Effector memory CD4-positive, alpha-beta T cell (primary cell): ENCODE measurements around the gene NT5DC1.

Source experiments
- DNase-seq, 3 donors: peaks; one replicate each; pipeline ENCODE4 v3.0.0-alpha.2; 2020
- H3K27ac ChIP-seq: 2 replicates; pipeline ENCODE4 v1.7.0; 2013; ENCODE audit warnings: mild to moderate bottlenecking, low read length, moderate library complexity; ENCODE audit not compliant: insufficient read depth, poor library complexity, severe bottlenecking
- H3K27me3 ChIP-seq: replicated peaks from 2 replicates; pipeline ENCODE4 v1.7.0; 2013; ENCODE audit warnings: mild to moderate bottlenecking, low read length; ENCODE audit not compliant: insufficient read depth, control insufficient read depth, poor library complexity, severe bottlenecking
- H3K36me3 ChIP-seq: 2 replicates; pipeline ENCODE4 v1.7.0; 2013; ENCODE audit warnings: mild to moderate bottlenecking, low read length, moderate library complexity; ENCODE audit not compliant: control insufficient read depth, insufficient read depth
- H3K4me1 ChIP-seq: 2 replicates; pipeline ENCODE4 v1.7.0; 2013; ENCODE audit warnings: low read length, mild to moderate bottlenecking; ENCODE audit not compliant: control insufficient read depth, insufficient read depth, poor library complexity, severe bottlenecking
- H3K4me3 ChIP-seq: 2 replicates; pipeline ENCODE4 v1.7.0; 2013; ENCODE audit warnings: low read length, low read depth, mild to moderate bottlenecking; ENCODE audit not compliant: insufficient read depth, poor library complexity, severe bottlenecking
- H3K9me3 ChIP-seq: 2 replicates; pipeline ENCODE4 v1.7.0; 2013; ENCODE audit warnings: mild to moderate bottlenecking, low read length, moderate library complexity; ENCODE audit not compliant: control insufficient read depth

NT5DC1 gene

DNA sequence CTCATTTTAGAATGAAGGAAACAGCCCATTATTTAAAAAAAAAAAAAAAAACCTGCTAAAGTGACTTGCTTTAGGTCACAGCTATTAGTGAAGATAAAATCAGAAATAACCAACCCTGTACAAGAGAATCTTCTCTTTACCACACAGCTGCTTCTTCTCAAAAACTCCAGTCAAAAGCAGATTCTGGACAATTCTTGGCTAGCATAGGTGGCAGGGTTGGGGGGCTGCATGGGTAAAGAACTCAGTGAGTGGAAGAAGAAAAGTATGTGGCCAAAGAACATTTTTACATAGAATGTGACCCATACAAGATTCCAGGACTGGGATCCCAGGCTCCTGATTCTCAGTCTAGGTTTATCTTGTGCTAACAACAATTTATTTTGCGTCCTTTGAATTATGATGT lies 30.6 kb upstream of the NT5DC1 start:
- no peaks in the 10 kb centered on the region for H3K9me3 ChIP-seq
- H3K36me3 ChIP-seq = no peaks in the 10 kb centered on the region
- no peak for DNase-seq
- no peak overlapping the region for H3K4me3 ChIP-seq
- H3K27ac ChIP-seq = no peak overlapping the region
- no peaks in the 10 kb centered on the region for H3K4me1 ChIP-seq
- no peaks in the 10 kb centered on the region for H3K27me3 ChIP-seq

DNA sequence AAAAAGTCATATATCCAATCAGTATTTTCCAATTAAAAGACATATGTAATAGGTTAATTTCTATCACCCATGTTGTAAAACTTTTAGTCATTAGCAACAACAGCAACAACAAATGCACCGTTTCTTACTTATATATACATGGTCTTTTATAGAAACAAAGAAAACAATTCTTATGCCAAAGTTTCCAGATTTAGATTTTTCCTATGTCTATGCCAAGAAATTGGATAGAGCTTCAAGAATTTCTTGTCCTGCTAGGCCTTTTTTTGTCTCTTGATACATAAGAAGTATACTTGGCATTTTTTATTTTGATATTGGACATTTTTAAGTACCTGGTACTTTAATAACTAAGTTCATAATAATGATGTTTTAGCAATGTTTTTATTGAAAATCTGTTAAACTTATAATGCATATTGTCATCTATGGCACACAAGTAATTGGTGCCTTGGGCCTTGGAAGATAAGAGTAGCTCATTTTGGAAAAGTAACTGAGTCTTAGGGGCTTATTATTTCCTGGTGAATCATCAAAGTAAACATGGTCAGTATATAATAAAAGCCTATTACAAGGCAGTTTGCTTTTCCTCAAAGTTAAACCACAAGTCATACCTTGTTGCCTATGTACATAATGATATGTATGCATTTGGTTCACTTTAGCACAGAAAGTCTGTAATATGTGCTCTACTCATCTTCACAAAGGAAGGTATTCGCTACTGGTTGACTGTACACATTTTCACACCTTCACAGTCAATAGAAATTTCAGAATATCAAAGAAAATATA lies 29.9 kb upstream of the NT5DC1 start:
- H3K4me1 ChIP-seq = no peaks in the 10 kb centered on the region
- no peaks in the 10 kb centered on the region for H3K9me3 ChIP-seq
- no peaks in the 10 kb centered on the region for H3K27me3 ChIP-seq
- no peak overlapping the region for H3K4me3 ChIP-seq
- DNase-seq = no peak
- H3K36me3 ChIP-seq = no peaks in the 10 kb centered on the region
- no peak overlapping the region for H3K27ac ChIP-seq

DNA sequence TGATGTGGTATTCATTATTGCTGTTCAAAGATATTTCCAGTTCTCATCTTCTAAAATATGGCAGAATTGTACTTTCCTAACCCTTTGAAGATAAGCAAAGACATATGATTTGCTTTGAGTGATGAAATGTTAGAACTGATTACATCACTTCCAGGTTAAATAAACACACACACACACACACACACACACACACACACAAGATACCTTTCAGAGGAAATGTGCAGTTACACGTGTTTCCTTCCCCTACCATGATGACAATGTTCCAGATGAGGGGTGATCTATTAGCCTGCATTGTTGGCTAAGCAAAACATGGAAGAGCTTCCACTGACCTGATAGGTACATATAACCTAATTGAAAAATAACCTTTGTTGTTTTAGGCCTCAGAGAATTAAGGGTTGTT lies 28.3 kb upstream of the NT5DC1 start:
- DNase-seq = no peak
- H3K9me3 ChIP-seq = no peaks in the 10 kb centered on the region
- no peak overlapping the region for H3K4me3 ChIP-seq
- no peaks in the 10 kb centered on the region for H3K36me3 ChIP-seq
- H3K4me1 ChIP-seq = no peaks in the 10 kb centered on the region
- H3K27me3 ChIP-seq = no peaks in the 10 kb centered on the region
- no peak overlapping the region for H3K27ac ChIP-seq

DNA sequence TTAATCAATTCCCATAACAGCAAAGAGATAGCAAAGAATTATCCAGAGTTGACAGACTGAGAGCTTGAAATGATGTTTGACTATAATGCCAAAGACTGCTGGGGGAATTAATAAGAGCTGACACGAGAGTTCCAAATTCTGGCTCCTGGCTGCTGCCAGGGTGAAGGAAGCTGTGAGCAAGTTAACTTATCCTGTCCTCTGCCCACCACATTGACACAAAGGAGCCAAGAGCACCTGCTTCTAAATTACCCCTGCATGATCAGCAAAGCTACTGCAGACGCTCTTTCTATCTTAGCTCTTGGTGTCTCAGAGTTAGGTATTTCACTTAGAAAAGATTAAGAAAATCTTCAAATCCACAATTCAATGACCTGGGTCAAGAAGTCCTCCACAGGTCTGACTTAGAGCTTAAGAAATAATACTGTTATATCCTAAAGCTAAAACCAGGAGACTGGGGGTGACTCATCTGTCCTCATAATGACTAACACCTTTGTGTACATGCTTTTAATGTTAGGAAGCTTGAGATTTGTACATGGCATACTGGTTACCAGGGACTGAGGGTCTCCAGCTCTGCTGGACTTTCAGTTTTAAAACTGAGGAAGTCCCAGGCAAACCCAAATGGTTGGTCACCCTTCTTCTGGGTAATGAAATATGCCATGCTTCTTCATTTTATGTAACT lies 26.8 kb upstream of the NT5DC1 start:
- no peaks in the 10 kb centered on the region for H3K27me3 ChIP-seq
- no peak overlapping the region for H3K27ac ChIP-seq
- H3K9me3 ChIP-seq = no peaks in the 10 kb centered on the region
- no peak overlapping the region for H3K4me3 ChIP-seq
- DNase-seq = no peak
- H3K36me3 ChIP-seq = no peaks in the 10 kb centered on the region
- no peaks in the 10 kb centered on the region for H3K4me1 ChIP-seq

DNA sequence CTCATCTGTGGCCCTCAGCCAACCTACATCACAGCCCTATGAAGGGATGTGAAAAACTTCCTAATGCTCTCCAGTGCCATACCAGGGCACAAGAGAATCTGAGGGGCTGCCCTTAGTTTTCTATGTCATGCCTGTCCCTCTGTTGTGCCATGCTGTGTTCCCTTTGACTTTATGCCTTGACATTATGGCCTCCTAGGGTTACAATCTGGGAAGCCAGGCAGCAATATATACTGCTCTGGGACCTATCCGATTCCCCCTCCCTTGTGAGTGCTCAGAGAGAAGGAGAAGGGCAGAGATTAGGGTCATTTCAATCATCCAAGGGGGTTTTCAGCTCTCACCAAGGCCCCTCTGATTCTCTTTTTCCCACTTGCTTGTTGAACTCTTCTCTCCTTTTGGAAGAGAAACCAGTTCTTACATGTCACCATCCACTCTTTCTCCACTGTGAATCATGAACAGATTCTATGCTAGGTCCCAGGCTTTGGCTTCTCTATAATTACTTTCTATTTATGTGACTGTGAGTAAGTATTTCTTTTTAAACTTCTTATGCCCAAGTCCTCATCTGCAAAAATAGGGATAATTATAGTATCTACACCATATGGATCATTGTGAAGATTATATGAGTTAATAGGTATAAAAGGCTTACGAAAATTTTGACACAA lies 25.8 kb upstream of the NT5DC1 start:
- no peaks in the 10 kb centered on the region for H3K36me3 ChIP-seq
- DNase-seq = no peak
- no peak overlapping the region for H3K27ac ChIP-seq
- H3K4me1 ChIP-seq = no peaks in the 10 kb centered on the region
- no peaks in the 10 kb centered on the region for H3K9me3 ChIP-seq
- H3K4me3 ChIP-seq = no peak overlapping the region
- no peaks in the 10 kb centered on the region for H3K27me3 ChIP-seq

DNA sequence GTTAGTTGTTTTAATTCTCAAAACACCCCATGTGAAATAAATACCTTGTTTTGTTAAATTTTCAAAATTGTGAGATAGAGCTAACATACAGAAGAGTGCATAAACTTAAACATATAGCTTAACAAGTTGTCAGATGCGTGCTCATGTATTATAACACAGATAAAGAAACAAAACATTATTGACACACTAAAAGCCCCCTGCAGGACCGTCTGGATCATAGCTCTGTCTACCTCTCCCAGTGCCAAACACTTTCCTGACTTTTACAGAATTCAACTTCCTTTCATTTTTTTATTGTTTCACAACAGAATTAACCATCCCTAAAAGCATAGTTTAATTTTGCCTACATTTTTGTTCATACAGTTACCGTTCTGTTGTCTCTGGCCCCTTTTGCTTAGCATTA lies 22.1 kb upstream of the NT5DC1 start:
- H3K36me3 ChIP-seq = no peaks in the 10 kb centered on the region
- no peaks in the 10 kb centered on the region for H3K4me1 ChIP-seq
- DNase-seq = no peak
- H3K27me3 ChIP-seq = no peaks in the 10 kb centered on the region
- H3K9me3 ChIP-seq = no peaks in the 10 kb centered on the region
- H3K4me3 ChIP-seq = no peak overlapping the region
- H3K27ac ChIP-seq = no peak overlapping the region

DNA sequence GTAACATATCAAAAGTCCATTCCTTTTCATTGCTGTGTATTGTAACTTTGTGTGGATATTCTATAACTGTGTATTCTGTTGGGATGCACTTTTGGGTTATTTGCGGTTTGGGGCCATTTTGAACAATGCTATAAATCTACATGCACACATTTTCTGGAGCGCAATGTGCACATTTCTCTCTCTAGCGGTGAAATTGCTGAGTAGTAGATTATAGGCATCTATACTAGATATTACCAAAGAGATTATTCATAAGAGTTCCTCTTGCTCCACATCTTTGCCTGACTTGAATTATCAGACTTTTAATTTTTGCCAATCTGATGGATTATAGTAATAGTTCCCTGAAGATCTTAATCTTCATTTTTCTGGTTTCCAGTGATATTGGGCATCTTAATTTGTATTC lies 21.7 kb upstream of the NT5DC1 start:
- no peak for DNase-seq
- Histone ChIP-seq H3K36me3 (no peaks in the 10 kb centered on the region), H3K4me3 (no peak overlapping the region), H3K27me3 (no peaks in the 10 kb centered on the region), H3K9me3 (no peaks in the 10 kb centered on the region), H3K4me1 (no peaks in the 10 kb centered on the region), H3K27ac (no peak overlapping the region)

DNA sequence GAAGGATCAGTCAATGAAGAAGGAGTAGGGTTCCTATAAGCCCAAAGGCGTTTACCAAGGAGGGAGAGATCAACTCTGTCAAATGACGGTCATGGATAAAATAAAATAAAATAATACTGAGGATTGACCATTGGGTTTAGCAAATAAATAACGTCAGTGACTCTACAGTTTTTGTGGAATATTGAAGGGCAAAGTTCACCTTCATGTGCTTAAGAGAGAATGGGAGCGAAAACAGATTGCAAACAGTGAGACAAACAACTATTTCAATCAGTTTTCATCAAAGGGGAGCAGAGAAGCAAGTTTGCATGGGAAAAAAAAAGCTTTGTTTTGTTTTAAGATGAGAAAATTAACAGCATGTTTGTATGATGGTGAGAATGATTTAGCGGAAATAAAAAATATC lies 17.6 kb upstream of the NT5DC1 start:
- no peak overlapping the region for H3K27ac ChIP-seq
- no peaks in the 10 kb centered on the region for H3K36me3 ChIP-seq
- DNase-seq = no peak
- H3K9me3 ChIP-seq = no peaks in the 10 kb centered on the region
- no peaks in the 10 kb centered on the region for H3K4me1 ChIP-seq
- no peak overlapping the region for H3K4me3 ChIP-seq
- H3K27me3 ChIP-seq = no peaks in the 10 kb centered on the region

DNA sequence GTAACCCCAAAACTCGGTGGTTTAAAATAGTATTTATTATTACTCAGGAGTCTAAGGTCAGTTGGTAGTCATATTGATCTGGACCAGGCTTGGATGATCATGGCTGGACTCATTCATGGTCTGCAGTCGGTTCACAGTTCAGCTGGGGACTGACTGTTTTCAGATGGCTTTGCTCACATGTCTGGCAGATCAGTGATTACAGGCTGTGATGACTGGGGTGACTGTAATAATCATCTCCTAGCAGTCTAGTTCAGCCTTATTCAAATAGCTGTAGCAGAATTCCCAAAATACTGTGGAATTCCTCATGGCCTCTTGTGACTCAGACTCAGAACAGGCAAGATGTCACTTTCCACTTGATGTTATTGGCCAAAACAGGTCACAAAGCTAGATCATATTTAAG lies 16.4 kb upstream of the NT5DC1 start:
- no peaks in the 10 kb centered on the region for H3K27me3 ChIP-seq
- H3K4me3 ChIP-seq = no peak overlapping the region
- H3K36me3 ChIP-seq = no peaks in the 10 kb centered on the region
- H3K27ac ChIP-seq = no peak overlapping the region
- no peak for DNase-seq
- no peaks in the 10 kb centered on the region for H3K4me1 ChIP-seq
- no peaks in the 10 kb centered on the region for H3K9me3 ChIP-seq

DNA sequence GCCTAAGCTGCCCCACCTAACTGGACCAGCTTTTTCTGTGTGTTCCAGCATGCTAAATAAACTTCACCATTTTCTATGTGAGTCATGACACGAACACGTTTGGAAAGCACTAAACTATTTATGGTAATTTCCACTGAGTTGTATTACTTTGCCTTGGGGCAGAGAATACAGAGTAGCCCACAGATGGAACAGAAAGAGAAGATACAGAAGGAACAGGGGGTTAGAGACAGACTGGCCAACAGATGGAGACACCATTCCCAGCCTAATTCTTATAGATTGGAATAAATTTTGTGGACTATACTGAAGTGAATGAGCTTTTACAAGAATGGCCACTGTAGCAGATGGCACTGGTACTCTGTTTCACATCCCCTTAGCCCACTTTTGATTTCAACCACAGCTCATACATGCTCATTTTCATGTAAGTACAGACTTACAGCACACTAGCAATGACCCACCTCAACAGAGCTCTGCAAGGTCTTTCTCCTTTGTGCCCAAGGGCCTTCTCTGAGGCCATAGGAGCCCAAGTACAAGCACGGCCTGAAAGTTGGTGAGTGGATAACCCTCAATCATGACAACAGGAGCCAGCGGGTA lies 13.1 kb upstream of the NT5DC1 start:
- H3K4me3 ChIP-seq = no peak overlapping the region
- no peaks in the 10 kb centered on the region for H3K9me3 ChIP-seq
- H3K27ac ChIP-seq = no peak overlapping the region
- H3K36me3 ChIP-seq = no peaks in the 10 kb centered on the region
- no peaks in the 10 kb centered on the region for H3K27me3 ChIP-seq
- no peak for DNase-seq
- no peaks in the 10 kb centered on the region for H3K4me1 ChIP-seq
